Gastroesophageal sphincter (tissue), 4 donors: ENCODE measurements around the gene LENG8. TPM values are rescaled to one million over a fixed set of nuclear protein-coding genes. Genes with fewer than 3 reads are reported as not detected.

Experiments
- ATAC-seq: fragments of 150-250 bp; one replicate; pipeline ENCODE4 v1.9.1; 2016; ENCODE audit warnings: mild to moderate bottlenecking, moderate library complexity
- H3K27ac ChIP-seq, 4 donors: fragments of 200-600 bp; sonication (generic) in 3 of 4; 1 replicate in 3 of 4; 2 replicates in 1 of 4; pipeline ENCODE4 v1.5.1; 2016 to 2019
- H3K27me3 ChIP-seq: fragments of 200-600 bp; sonication (generic); one replicate; pipeline ENCODE4 v1.5.1; 2019
- H3K36me3 ChIP-seq, 2 donors: fragments of 200-600 bp; sonication (generic); one replicate each; pipeline ENCODE4 v1.5.1; 2019; ENCODE audit warnings: control low read depth in 1 of 2
- H3K4me1 ChIP-seq, 3 donors: fragments of 200-600 bp; sonication (generic); 1 replicate in 2 of 3; 2 replicates in 1 of 3; pipeline ENCODE4 v1.5.1; 2016 to 2019; ENCODE audit warnings: control low read depth in 2 of 3
- H3K4me3 ChIP-seq, 2 donors: fragments of 200-600 bp; sonication (generic); one replicate each; pipeline ENCODE4 v1.5.1; 2019; ENCODE audit warnings: mild to moderate bottlenecking in 1 of 2, moderate library complexity in 1 of 2
- H3K9me3 ChIP-seq, 3 donors: fragments of 200-600 bp; sonication (generic); one replicate each; pipeline ENCODE4 v1.5.1; 2017 to 2019; ENCODE audit warnings: control low read depth in 2 of 3
- CTCF ChIP-seq, 4 experiments: fragments of 200-600 bp in 2 of 4; fragments of 450-650 bp in 2 of 4; sonication (generic) in 1 of 4; IDR thresholded peaks; one replicate each; pipeline ENCODE4 v1.5.1; 2017 to 2019; ENCODE audit warnings: antibody characterized with exemption in 4 of 4, mild to moderate bottlenecking in 2 of 4, moderate library complexity in 2 of 4
- EP300 ChIP-seq: sonication (generic); formaldehyde crosslinking; IDR thresholded peaks from one replicate; pipeline ENCODE4 v1.6.1; 2017; ENCODE audit warnings: antibody characterized with exemption, mild to moderate bottlenecking
- POLR2A ChIP-seq, 2 donors: fragments of 450-650 bp; IDR thresholded peaks; one replicate each; pipeline ENCODE4 v1.6.1; 2017; ENCODE audit warnings: antibody characterized with exemption in 2 of 2, mild to moderate bottlenecking in 2 of 2, moderate library complexity in 1 of 2
- POLR2AphosphoS5 ChIP-seq: sonication (generic); formaldehyde crosslinking; IDR thresholded peaks from one replicate; pipeline ENCODE4 v1.6.1; 2017; ENCODE audit warnings: antibody characterized with exemption
- WGBS, 2 donors: methylation state at CpG; one replicate each; pipeline ENCODE4 v1.1.5; 2018; ENCODE audit warnings: low coverage in 1 of 2; 5-methylcytosine and 5-hydroxymethylcytosine counted together
- total RNA-seq, 4 donors: library from RNA; depleted of rRNA; stranded (reverse); fragments of >200 nt; gene quantifications; one replicate each; pipeline ENCODE4 v1.1.0, GENCODE V29; 2016

LENG8 gene
- total RNA-seq, 4 donors from 2014 or later: 25.4 to 215 (median 80.9) TPM

- no peak overlapping the region for H3K27ac ChIP-seq
- H3K36me3 ChIP-seq: no peaks in the 10 kb centered on the region
- no peak for ATAC-seq
- TF ChIP-seq EP300 (no peak), CTCF (IDR thresholded peaks at IDR 0.05) (no peak), POLR2A (IDR thresholded peaks at IDR 0.05) (no peak), POLR2AphosphoS5 (no peak)
- H3K27me3 ChIP-seq: peaks cover 86% of the 10 kb centered on the region
- H3K4me3 ChIP-seq: no peak overlapping the region
- WGBS, 2 donors: no CpG with 5 or more reads among the region's 11 CpGs
- peaks cover 0 to 27% (median 11%) of the 10 kb centered on the region in 3 donors for H3K4me1 ChIP-seq
- H3K9me3 ChIP-seq: no peaks in the 10 kb centered on the region
Measured at GRCh38 chr19:54428323-54429175, 20.4 kb upstream of the LENG8 start.

DNA sequence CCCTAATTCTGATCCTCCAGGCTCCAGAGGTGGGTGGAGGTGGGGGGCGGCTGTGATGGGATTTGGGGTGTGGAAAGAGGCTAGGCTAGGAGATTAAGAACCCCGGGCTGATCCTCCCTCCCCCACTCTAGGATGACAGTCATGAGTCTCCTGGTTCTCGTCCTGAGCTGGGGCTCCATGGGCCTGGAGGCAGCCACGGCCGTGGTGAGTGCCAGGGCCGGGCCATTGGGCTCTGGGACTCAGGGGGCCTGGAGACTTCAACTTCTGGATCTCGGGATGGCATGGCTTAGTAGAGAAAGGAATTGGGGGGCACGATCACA, 19.9 kb upstream of the LENG8 start:
- no peak overlapping the region for H3K27ac ChIP-seq
- H3K36me3 ChIP-seq: no peaks in the 10 kb centered on the region
- WGBS, 2 donors: 51% methylated on average over 7 of the region's 8 CpGs; no CpG with 5 or more reads in 1 of the 2 donors
- peaks cover 81% of the 10 kb centered on the region for H3K27me3 ChIP-seq
- no peaks in the 10 kb centered on the region for H3K9me3 ChIP-seq
- H3K4me1 ChIP-seq: peaks cover 0 to 30% (median 12%) of the 10 kb centered on the region in 3 donors
- TF ChIP-seq CTCF (IDR thresholded peaks at IDR 0.05) (no peak), POLR2AphosphoS5 (no peak), POLR2A (IDR thresholded peaks at IDR 0.05) (no peak), EP300 (no peak)
- no peak overlapping the region for H3K4me3 ChIP-seq
- no peak for ATAC-seq

- no peak overlapping the region for H3K27ac ChIP-seq
- TF ChIP-seq POLR2AphosphoS5 (no peak), CTCF (IDR thresholded peaks at IDR 0.05) (no peak), EP300 (no peak), POLR2A (IDR thresholded peaks at IDR 0.05) (no peak)
- H3K4me1 ChIP-seq: peaks cover 0 to 35% (median 17%) of the 10 kb centered on the region in 3 donors
- no peak overlapping the region for H3K4me3 ChIP-seq
- H3K27me3 ChIP-seq: peaks cover 75% of the 10 kb centered on the region
- no peak for ATAC-seq
- H3K36me3 ChIP-seq: no peaks in the 10 kb centered on the region
- WGBS, 2 donors: 48 to 50% methylated on average over 2 to 3 of the region's 13 CpGs
- H3K9me3 ChIP-seq: no peaks in the 10 kb centered on the region
Measured at GRCh38 chr19:54429545-54430227, 19.3 kb upstream of the LENG8 start.

- TF ChIP-seq POLR2A (IDR thresholded peaks at IDR 0.05) (no peak), POLR2AphosphoS5 (no peak), EP300 (no peak), CTCF (IDR thresholded peaks at IDR 0.05) (peak in 1 of 4 experiments; percentile 33)
- 0% methylated on average over 3 of the region's 43 CpGs; no CpG with 5 or more reads in 1 of the 2 donors for WGBS, 2 donors
- Histone ChIP-seq H3K4me3 (peak overlapping the region in 1 of 2 donors; percentile 43), H3K27ac (peak overlapping the region in 1 of 4 donors; percentile 6), H3K9me3 (no peaks in the 10 kb centered on the region), H3K4me1 (peaks cover 0 to 44% (median 24%) of the 10 kb centered on the region in 3 donors), H3K36me3 (no peaks in the 10 kb centered on the region), H3K27me3 (peaks cover 66% of the 10 kb centered on the region)
- ATAC-seq: peak; percentile 61
Measured at GRCh38 chr19:54430306-54431254, 18.4 kb upstream of the LENG8 start.
